Neural cell (in vitro differentiated cells): ENCODE data around the gene TYW1.
"Not testable (repeated sequence)": the region's sequence is repeated elsewhere in the genome, so short reads cannot be mapped to it uniquely, and the experiment has no call there.

Source experiments
- EP300 ChIP-seq: fragments of 450-650 bp; conservative IDR thresholded peaks from 2 replicates; pipeline ENCODE4 v1.6.1; 2014; ENCODE audit warnings: antibody characterized with exemption, mild to moderate bottlenecking, moderate library complexity; ENCODE audit not compliant: poor library complexity, severe bottlenecking
- EZH2 ChIP-seq: fragments of 200-600, 300-800 bp; shearing (Covaris generic), sonication (generic); IDR thresholded peaks from 2 replicates; pipeline ENCODE4 v1.6.1; 2014; ENCODE audit warnings: antibody characterized with exemption, low read length, borderline replicate concordance, mild to moderate bottlenecking; ENCODE audit not compliant: insufficient read depth, poor library complexity, severe bottlenecking
- MXI1 ChIP-seq: fragments of 450-650 bp; conservative IDR thresholded peaks from 2 replicates; pipeline ENCODE4 v1.6.1; 2014; ENCODE audit warnings: antibody characterized with exemption, mild to moderate bottlenecking; ENCODE audit not compliant: poor library complexity, severe bottlenecking
- POLR2AphosphoS5 ChIP-seq: IDR thresholded peaks from 2 replicates; pipeline ENCODE4 v1.6.1; 2012
- TF ChIP-seq, protein P1 (sequence below): fragments of 450-650 bp; IDR thresholded peaks from 2 replicates; pipeline ENCODE4 v1.5.1; 2014; ENCODE audit warnings: antibody characterized with exemption, mild to moderate bottlenecking, moderate library complexity; ENCODE audit not compliant: poor library complexity, severe bottlenecking

GRCh38 chr7:67031685-67032084 lies 35.1 kb downstream of the TYW1 start:
- not testable (repeated sequence) for TF ChIP-seq MXI1, POLR2AphosphoS5, EZH2, EP300
- TF ChIP-seq, protein P1, sequence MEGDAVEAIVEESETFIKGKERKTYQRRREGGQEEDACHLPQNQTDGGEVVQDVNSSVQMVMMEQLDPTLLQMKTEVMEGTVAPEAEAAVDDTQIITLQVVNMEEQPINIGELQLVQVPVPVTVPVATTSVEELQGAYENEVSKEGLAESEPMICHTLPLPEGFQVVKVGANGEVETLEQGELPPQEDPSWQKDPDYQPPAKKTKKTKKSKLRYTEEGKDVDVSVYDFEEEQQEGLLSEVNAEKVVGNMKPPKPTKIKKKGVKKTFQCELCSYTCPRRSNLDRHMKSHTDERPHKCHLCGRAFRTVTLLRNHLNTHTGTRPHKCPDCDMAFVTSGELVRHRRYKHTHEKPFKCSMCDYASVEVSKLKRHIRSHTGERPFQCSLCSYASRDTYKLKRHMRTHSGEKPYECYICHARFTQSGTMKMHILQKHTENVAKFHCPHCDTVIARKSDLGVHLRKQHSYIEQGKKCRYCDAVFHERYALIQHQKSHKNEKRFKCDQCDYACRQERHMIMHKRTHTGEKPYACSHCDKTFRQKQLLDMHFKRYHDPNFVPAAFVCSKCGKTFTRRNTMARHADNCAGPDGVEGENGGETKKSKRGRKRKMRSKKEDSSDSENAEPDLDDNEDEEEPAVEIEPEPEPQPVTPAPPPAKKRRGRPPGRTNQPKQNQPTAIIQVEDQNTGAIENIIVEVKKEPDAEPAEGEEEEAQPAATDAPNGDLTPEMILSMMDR = not testable (repeated sequence)
